HG03159 (cell line): ENCODE data around the gene SLC38A3.

Experiments used
- ATAC-seq: cut with Tn5 transposase; IDR thresholded peaks from one replicate; pipeline ENCODE4 v1.9.1; 2021; ENCODE audit warnings: mild to moderate bottlenecking, moderate library complexity; ENCODE audit not compliant: unreplicated experiment

SLC38A3 gene

DNA sequence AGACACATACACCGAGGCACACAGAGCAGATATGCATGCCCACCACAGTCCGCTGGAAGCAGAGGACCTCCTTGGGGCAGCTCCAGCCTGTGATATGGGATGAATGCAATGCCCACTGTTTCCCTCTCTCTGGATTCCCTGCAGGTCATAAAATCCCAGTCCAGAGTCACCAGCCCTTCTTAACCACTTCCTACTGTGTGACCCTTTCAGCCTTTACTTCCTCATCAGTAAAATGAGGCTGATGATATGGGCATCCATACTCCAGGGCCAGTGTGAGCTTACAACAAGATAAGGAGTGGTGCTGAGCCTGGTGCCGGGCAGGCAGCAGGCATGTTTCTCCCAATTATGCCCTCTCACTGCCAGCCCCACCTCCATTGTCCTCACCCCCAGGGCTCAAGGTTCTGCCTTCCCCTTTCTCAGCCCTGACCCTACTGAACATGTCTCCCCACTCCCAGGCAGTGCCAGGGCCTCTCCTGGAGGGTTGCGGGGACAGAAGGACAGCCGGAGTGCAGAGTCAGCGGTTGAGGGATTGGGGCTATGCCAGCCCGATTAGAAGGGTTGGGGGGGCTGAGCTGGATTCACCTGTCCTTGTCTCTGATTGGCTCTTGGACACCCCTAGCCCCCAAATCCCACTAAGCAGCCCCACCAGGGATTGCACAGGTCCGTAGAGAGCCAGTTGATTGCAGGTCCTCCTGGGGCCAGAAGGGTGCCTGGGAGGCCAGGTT is 14.0 kb upstream of the SLC38A3 start, which contains the start of gene GNAT1:
GNAT1 (plus strand) TSS at position 675 of the 725 bp plus-strand sequence. CDS start 116 bp downstream, outside the sequence.
- ATAC-seq = no peak

DNA sequence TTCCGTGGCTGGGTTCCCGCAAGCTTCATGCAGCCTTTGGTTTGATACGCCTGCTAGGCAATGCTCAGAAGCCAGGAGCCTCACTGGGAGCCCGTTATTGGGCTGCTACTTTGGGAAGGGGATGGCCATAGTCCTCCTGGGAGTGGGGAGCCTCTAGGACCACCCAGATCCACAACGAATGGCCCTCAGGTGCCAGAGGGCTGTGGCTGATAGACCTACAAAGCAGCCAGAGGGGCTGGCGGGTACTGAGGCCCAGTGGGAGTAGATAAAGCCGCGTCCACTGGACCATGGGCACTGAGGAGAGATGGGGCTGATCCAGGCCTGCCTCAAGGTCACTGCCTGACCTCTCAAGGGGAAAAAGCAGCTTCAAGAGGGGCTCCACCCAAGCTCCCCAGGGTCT is 12.9 kb upstream of the SLC38A3 start:
- no peak for ATAC-seq

DNA sequence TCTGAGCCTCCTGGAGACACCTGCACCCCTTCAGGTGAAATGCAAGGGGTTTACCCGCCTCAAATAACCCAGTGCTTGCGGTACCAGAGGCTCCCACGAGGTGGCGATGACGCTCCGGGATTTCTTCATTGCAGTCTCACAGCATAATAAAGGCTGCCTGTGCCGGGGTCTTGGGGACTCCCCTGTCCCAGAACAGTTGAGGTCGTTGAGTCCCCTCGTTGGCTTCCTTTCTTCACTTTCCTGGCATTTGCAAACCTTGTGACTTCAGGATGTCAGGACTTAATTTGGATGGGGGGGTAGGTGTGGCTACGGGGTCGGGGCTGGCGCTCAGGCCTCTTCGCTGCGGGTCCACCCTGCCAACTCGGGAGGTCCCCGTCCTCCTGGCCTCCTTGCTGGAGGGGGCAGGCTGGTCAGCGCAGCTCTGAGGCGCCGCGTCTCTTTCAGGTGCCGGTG is 12.4 kb upstream of the SLC38A3 start:
- no peak for ATAC-seq

DNA sequence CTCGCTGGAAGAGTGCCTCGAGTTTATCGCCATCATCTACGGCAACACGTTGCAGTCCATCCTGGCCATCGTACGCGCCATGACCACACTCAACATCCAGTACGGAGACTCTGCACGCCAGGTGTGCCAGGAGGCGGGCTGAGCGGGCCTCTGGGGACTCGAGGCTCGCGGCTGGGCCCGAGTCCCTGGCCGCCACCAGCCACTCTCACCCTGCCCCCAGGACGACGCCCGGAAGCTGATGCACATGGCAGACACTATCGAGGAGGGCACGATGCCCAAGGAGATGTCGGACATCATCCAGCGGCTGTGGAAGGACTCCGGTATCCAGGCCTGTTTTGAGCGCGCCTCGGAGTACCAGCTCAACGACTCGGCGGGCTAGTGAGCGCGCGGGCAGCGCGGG is 11.8 kb upstream of the SLC38A3 start:
- ATAC-seq = no peak

DNA sequence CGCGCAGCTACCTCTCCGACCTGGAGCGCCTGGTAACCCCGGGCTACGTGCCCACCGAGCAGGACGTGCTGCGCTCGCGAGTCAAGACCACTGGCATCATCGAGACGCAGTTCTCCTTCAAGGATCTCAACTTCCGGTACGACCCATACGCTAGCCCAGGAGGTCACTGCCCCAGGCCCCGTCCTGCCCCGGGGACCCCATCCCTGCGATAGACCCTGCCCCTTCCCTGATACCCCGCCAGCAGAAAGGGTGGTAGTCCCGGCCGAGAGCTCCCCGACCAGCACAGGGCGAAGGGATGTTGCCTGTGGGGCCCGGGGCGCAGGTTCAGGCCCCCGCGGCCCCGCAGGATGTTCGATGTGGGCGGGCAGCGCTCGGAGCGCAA is 11.3 kb upstream of the SLC38A3 start:
- no peak for ATAC-seq

DNA sequence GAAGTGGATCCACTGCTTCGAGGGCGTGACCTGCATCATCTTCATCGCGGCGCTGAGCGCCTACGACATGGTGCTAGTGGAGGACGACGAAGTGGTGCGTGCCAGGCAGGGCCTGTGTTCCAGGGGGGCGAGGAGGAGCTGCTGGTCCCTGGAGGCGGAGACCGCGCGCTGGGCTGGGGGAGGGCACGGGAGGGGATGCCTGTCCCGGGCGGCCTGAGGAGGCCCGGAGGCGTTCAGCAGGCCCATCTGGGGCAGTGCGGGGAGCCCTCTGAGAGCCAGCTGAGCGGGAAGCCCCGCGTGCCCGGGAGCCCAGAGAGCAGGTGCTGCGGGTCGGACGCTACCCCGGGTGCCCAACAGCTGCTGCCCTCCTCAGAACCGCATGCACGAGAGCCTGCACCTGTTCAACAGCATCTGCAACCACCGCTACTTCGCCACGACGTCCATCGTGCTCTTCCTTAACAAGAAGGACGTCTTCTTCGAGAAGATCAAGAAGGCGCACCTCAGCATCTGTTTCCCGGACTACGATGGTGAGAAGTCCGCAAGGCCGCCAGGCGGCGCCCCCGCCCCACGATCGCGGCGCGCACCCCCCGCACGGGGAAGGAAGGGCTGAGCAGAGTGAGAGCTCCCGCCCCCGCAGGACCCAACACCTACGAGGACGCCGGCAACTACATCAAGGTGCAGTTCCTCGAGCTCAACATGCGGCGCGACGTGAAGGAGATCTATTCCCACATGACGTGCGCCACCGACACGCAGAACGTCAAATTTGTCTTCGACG is 10.8 kb upstream of the SLC38A3 start:
- ATAC-seq = no peak

DNA sequence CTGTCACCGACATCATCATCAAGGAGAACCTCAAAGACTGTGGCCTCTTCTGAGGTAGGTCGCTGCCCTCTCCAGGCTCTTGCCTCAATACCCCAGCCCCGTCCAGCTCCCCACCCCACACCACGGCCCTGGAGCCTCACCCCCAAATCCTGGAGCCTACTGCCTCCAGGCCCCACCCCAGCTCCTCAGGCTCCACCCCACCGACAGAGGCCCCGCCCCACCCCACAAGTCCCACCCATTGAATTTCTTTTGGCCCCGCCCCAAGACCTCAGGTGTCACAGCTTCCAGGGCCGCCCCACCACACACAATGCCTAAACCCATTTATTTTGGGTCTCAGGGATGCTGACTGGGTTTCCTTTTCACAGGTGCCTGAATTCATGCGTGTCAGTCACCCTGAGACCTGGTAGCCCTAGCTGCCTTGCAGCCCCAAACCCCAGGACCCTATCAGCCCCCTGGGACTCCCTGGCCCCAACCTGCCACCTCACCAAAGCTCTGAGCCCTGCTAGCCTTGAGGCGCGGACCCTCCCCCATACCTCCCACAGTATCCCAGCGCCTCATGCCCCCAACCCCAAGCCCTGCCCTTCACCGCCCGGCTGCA is 10.1 kb upstream of the SLC38A3 start:
- no peak for ATAC-seq

DNA sequence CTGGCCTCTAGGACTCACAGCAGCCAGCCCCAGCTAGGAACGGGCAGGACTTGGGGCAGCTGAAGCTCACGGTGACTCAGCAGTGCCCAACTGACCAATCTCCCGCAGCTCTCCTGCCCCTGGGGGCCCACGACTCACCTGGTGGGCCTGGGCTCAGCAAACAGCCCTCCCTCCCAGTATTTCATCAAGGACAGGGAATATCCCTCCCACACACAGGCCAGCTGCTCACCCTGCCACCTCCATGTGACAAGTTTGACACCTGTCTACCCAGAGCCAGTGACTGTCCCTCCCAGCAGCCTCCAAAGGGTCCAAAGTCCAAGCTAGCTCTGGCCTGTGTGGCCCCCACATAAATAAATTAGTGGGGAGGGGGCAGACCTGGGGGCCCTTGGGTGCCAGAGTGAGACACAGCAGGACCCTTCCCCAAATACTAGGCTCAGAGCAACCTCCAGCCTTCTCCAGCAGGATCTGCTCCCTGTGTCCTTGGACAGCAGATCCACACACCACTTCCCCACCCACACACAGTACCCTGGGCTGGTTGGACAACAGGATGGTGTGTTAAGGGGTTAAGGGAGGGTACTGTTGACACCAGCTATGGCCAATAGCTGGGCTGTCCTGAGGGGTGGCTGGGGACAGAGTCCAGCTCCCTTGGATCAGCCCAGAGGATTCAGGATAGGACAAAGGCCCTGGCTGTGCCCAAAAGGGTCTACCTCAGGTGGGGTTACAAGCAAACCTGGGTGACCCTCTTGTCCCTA is 9.4 kb upstream of the SLC38A3 start:
- ATAC-seq = no peak

DNA sequence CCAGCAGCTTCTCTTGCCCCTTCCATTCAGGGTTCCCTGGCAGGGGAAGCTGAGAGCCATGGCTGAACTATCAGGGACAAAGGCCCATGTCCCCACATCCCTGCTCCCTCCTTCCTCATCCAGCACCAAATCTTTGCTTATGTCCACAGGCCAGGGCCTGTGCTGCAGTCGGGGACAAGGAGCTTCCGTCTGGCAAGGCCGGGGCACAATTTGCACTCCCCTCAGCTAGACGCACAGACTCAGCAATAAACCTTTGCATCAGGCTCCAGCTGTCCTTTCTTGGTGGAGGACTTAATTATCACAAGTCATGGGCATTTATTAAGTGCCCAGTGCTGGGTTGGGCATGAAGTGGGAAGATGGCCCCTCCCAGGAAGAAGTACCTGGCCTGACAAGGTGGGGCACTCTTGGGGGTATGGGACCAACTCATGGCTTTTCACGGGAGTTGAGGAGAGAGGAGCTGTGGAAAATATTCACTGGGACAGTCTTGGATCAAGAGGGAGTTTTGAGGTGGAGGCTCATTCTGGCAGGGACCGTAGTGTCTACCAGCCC is 8.7 kb upstream of the SLC38A3 start:
- ATAC-seq = no peak

DNA sequence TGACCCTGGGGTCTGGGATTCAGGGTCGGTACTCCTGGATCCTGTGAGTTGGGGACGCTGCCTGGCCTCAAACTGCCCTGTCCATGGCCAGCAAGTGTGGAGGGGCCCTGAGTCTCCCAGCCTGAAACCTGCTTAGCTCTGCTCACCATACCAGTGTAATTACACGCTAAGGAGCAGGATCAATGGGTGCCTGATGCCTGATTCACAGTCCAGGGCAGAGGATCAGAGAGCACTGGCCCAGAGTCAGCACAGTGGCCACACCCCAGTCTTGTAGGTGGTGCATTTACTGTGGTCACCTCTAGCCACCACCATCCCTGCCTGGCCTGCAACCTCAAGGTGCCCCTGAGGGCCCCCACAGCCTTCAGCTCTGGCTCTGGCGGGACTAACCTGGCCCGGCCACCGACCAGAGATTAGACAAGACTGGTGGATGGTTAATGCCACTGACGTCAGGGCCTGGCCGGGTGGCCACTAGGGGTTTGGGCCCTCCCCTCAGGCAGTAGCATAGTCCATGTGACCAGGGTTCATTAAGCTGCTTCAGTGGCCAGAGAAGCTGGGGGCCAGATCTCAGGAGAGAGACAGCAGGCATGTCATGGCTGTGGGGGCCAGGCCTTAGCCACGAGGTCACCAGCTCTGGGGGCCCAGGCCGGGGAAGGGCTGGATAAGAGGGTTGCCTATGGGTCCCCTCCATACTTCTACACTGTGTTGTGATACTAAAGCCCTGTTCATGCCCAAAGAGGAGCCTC is 3.3 kb upstream of the SLC38A3 start:
- no peak for ATAC-seq

DNA sequence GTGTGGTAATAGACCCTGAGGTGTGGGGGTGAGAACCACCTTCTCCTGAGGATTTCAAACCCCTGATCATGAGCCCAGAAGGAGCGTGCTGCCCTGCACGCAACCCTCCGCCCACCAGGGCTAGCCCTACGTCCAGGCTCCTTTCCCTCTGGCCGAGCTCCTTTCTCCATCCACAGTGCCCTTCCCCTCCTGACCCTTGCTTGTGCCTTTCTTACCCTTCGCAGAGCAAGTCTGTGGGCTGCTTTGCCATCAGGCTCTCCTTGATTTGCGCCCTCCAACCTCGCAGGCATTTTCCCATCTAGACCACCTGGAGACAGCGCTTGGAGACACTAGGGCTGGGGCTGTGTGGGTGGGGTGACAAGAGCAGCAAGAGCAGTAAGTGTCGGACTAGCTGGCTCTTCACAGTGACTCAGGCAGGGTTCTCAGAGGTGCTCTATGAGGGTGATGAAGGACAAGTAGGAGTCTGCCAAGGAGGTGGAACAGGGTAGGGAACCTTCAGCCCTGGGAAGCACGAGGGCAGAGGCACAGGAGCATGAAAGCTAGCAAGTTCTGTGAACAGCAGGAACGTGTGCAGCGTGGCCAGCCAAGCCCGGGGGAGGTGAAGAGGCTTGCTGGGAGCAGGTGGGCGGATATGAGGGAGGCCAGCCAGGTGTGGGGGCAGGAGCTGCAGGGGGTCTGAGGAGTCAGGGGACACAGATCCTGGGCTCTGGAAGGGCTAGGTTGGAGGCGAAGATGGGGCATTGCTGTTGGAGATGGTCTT is 2.5 kb upstream of the SLC38A3 start:
- ATAC-seq = no peak

DNA sequence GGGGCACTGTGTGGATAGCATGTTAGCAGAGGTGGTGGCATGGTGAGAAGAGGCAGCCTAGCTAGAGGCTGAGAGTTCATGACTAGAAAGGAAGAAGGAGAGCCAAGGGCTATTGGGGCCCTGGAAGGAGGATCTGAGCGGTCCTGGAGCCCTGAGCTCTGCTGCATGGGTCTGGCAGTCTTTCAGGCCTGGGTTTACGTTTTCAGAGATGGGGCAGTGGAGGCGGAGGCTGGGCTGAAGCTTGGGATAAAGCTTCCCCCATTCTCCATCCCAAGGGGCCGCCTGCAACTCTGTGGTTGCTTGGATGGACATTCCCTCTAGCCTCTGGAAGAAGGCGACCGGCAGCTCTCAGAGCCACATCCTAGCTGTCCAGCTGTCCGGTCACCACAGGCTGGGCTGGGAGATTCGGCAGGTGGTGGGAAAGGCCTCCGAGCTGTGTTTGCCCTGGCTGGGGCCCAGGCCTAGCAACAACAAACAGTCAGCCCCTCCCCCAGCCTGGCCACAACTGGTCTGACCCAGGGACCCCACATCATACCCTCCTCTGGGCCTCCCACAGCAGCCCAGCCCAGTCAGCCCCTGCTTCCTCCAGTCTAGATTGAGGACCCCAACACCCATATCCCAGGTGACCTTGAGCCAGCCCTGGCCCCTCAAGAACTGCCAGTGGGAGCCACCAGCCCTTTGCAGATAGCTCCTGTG is 1.8 kb upstream of the SLC38A3 start:
- ATAC-seq = no peak

DNA sequence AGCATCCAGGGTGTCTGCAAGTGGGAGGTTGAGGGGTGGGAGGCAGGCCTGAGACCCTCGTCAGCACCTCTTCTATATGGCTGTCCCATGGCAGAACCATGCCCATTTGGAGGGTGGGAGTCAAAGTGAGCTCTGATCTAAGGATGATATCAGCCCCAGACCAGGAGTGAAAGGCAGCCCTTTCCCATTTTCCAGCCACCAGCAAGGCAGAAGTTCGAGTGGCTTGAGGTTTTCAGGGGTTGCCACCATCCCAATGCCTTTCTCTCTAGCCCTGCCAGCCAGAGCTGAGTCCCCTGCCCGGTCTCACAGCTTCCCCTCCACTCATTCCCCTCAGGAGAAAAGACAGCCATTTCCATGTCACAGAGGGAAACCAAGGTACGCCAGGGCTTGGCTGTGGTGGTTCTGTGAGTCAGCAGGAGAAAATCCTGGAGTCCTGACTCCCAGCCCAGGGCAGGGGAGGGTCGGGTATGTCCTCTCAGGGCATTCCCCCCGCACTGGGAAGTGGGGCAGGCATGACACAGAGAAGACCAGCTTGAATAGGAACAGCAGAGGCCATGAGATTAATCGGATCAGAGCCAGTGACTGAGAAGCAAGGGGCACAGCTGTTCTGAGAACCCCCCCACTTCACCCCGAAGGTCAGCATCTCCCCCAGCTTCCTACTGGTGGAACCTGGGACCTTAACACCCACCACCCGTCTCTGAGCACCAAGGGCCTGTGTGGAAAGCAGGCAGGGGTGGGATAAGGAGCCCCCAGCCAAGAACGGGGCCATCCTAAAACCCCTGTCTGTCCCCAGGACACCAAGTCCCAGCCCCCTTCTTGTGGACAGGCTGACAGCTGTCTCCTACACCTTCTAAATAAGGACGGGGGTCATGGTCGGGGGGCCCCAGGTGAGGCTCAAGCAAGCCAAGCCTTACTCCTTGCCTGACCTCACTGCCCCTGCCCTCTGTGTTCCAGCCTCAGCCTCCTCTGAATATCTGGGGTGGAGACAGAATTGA is 965 bp upstream of the SLC38A3 start:
- ATAC-seq = no peak

DNA sequence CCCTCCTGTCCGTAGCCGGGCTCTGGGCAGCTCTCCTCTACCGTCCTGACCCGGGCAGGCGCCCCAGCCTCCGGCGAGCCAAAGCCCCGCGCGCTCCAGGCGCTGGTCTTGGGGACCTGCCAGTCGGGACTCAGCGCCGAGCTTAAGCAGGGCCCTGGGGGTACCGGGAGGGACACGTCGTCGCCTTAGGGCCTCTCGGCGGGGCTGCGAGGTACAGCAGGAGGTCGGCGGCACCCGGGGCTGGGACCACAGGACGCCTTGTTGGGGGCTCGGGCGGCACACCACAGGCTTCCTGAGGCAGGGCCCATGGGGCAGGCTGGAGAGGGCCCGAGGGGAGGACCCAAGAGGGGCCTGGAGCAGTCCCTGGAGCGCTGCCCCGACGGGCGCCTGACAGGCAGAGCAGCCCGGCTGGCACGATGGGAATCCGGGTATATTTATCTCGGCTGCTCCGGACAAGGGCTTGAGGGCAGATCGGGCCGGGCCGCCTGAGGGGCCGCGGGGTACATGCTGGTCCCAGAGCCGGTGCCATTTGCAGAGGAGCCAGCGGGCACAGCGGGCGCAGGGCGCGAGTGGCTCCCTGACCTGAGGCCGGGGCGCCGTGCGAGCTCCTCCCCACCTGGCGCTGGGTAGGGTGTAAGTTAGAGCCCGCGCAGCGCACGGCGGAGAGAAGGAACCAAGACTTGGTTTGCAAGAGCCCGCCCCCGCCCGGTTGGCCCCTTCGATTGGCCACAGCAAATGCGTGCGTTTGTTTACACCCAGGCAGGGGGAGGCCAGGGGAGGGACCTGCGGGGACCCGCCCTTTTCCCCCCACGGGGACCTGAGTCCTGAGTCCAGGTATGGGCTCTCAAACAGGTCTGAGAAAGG is 574 bp downstream of the SLC38A3 start:
- ATAC-seq = no peak

DNA sequence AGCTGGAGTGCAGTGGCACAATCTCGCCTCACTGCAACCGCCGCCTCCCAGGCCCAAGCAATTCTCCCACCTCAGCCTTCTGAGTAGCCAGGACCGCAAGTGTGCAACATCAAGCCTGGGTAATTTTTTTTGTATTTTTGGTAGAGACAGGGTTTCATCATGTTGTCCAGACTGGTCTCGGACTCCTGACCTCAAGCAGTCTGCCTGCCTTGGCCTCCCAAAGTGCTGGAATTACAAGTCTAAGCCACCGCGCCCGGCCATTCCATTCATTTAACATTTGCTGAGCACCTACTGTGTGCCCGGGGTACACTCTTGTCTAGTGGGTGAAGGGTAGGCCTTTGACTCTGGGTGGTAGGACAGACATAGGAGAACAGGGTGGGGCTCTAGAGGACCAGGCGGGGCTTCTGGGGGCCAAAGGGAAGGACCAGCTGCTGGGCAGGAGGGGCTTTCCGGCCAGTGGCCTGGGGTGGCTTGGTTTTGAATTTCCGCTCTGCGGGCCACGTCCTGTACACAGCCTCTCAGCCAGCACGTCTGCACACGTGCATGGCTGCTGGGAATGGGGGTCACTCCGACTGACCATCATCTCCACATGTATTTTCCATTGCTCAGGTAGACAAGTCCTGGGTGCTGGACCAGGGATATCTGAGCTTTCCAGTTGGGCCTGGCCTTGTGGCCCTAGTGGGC is 2.4 kb downstream of the SLC38A3 start:
- no peak for ATAC-seq

DNA sequence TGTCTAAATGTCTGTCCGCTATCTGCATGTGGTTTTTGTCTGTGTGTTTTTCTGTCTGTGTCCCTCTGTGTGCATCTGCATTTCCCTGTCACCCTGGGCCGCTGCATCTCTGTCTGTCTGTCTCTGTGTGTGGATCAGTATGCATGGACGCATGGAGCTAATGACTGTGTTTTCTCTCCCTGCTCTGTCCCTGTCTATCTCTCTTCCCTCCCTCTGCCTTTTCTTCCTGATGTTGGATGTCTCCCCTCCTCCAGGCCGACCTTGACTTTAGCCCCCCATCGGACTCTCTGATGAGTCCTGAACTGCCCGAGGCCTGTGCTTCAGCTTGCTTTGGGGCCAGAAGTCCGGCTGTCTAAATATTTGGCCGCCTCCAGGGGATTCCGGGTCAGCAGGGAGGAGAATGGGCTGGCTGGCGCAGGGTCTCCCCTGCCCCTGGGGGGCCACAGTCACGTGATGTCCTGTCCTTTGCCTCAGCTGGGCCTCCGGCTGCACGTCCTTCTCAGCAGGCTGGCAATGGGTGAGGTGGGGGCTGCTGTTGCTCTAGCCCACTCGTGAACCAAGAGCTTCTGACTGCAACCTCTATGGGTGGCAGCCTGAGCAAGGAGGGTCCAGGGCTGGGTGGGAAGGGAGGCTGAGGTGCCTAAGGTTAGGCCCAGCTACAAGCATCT is 3.7 kb downstream of the SLC38A3 start:
- no peak for ATAC-seq
